HUES64 (cell line): ENCODE results near the gene SLC6A6.

Experiments
- H3K27ac ChIP-seq: 2 replicates; pipeline ENCODE4 v1.7.0; 2013; ENCODE audit warnings: low read depth, low read length, inconsistent platforms
- H3K27me3 ChIP-seq: 2 replicates; pipeline ENCODE4 v1.6.1; 2013; ENCODE audit warnings: mild to moderate bottlenecking, low read length; ENCODE audit not compliant: insufficient read depth
- H3K36me3 ChIP-seq: 2 replicates; pipeline ENCODE4 v1.6.1; 2013; ENCODE audit warnings: mild to moderate bottlenecking, low read length; ENCODE audit not compliant: insufficient read depth
- H3K4me1 ChIP-seq: 2 replicates; pipeline ENCODE4 v1.6.1; 2013; ENCODE audit warnings: mild to moderate bottlenecking, low read length, moderate library complexity; ENCODE audit not compliant: insufficient read depth
- H3K4me3 ChIP-seq: 2 replicates; pipeline ENCODE4 v1.5.1; 2013; ENCODE audit warnings: mild to moderate bottlenecking, low read length, moderate library complexity
- H3K9ac ChIP-seq: 2 replicates; pipeline ENCODE4 v1.6.1; 2013; ENCODE audit warnings: mild to moderate bottlenecking, low read depth, low read length
- H3K9me3 ChIP-seq: 2 replicates; pipeline ENCODE4 v1.6.1; 2013; ENCODE audit warnings: low read depth, low read length; ENCODE audit not compliant: insufficient read depth
- WGBS: fragments of 150-250, 120-280 bp; methylation state at CpG from one replicate; pipeline ENCODE4 v1.1.7; 2013; ENCODE audit warnings: missing lambda C conversion rate; 5-methylcytosine and 5-hydroxymethylcytosine counted together

SLC6A6 gene

GRCh38 chr3:14448756-14449727 is 46.6 kb downstream of the SLC6A6 start:
- no peak overlapping the region for H3K9ac ChIP-seq
- no peak overlapping the region for H3K27ac ChIP-seq
- WGBS = 93% methylated on average over 15 of the region's 15 CpGs
- no peaks in the 10 kb centered on the region for H3K4me1 ChIP-seq
- no peaks in the 10 kb centered on the region for H3K27me3 ChIP-seq
- peaks cover 92% of the 10 kb centered on the region for H3K36me3 ChIP-seq
- H3K9me3 ChIP-seq = peaks cover 4% of the 10 kb centered on the region; the same call in 1 of the 2 replicates
- no peak overlapping the region for H3K4me3 ChIP-seq

GRCh38 chr3:14450506-14450905 is 48.1 kb downstream of the SLC6A6 start:
- no peak overlapping the region for H3K9ac ChIP-seq
- peaks cover 4% of the 10 kb centered on the region; the same call in 1 of the 2 replicates for H3K9me3 ChIP-seq
- H3K36me3 ChIP-seq = peaks cover 95% of the 10 kb centered on the region
- WGBS = 92% methylated on average over 3 of the region's 3 CpGs
- no peak overlapping the region for H3K27ac ChIP-seq
- H3K4me1 ChIP-seq = no peaks in the 10 kb centered on the region
- H3K27me3 ChIP-seq = no peaks in the 10 kb centered on the region
- H3K4me3 ChIP-seq = no peak overlapping the region

- Histone ChIP-seq H3K9ac (no peak overlapping the region), H3K4me3 (no peak overlapping the region), H3K27me3 (no peaks in the 10 kb centered on the region), H3K9me3 (peaks cover 4% of the 10 kb centered on the region; the same call in 1 of the 2 replicates), H3K4me1 (no peaks in the 10 kb centered on the region), H3K27ac (no peak overlapping the region), H3K36me3 (peaks cover 95% of the 10 kb centered on the region)
- 97% methylated on average over 5 of the region's 5 CpGs for WGBS
Measured at GRCh38 chr3:14450922-14451606, 48.7 kb downstream of the SLC6A6 start.

GRCh38 chr3:14451844-14452739 is 49.7 kb downstream of the SLC6A6 start:
- Histone ChIP-seq H3K9ac (no peak overlapping the region), H3K9me3 (peaks cover 4% of the 10 kb centered on the region; the same call in 1 of the 2 replicates), H3K36me3 (peaks cover 94% of the 10 kb centered on the region), H3K4me3 (no peak overlapping the region), H3K4me1 (no peaks in the 10 kb centered on the region), H3K27me3 (no peaks in the 10 kb centered on the region), H3K27ac (no peak overlapping the region)
- WGBS = 89% methylated on average over 17 of the region's 17 CpGs

- WGBS = 94% methylated on average over 25 of the region's 25 CpGs
- Histone ChIP-seq H3K9ac (no peak overlapping the region), H3K36me3 (peaks cover 84% of the 10 kb centered on the region), H3K27ac (no peak overlapping the region), H3K27me3 (no peaks in the 10 kb centered on the region), H3K4me3 (no peak overlapping the region), H3K4me1 (0 out of 2 replicates have a peak, but pooled peaks cover 5% of the 10 kb centered on the region), H3K9me3 (no peaks in the 10 kb centered on the region)
Measured at GRCh38 chr3:14452740-14453710, 50.6 kb downstream of the SLC6A6 start.

GRCh38 chr3:14453876-14454638 is 51.7 kb downstream of the SLC6A6 start:
- Histone ChIP-seq H3K9me3 (no peaks in the 10 kb centered on the region), H3K4me1 (peaks cover 12% of the 10 kb centered on the region; the same call in 1 of the 2 replicates), H3K27ac (no peak overlapping the region), H3K36me3 (peaks cover 83% of the 10 kb centered on the region), H3K4me3 (no peak overlapping the region), H3K27me3 (no peaks in the 10 kb centered on the region), H3K9ac (no peak overlapping the region)
- 90% methylated on average over 22 of the region's 23 CpGs for WGBS

GRCh38 chr3:14454639-14455310 is 52.4 kb downstream of the SLC6A6 start:
- Histone ChIP-seq H3K4me1 (peaks cover 12% of the 10 kb centered on the region; the same call in 1 of the 2 replicates), H3K27ac (no peak overlapping the region), H3K36me3 (peaks cover 85% of the 10 kb centered on the region), H3K9ac (no peak overlapping the region), H3K4me3 (no peak overlapping the region), H3K27me3 (no peaks in the 10 kb centered on the region), H3K9me3 (no peaks in the 10 kb centered on the region)
- 93% methylated on average over 6 of the region's 8 CpGs for WGBS

- Histone ChIP-seq H3K27me3 (no peaks in the 10 kb centered on the region), H3K27ac (no peak overlapping the region), H3K9ac (no peak overlapping the region), H3K4me3 (no peak overlapping the region), H3K36me3 (peaks cover 86% of the 10 kb centered on the region), H3K9me3 (no peaks in the 10 kb centered on the region), H3K4me1 (peaks cover 12% of the 10 kb centered on the region; the same call in 1 of the 2 replicates)
- 93% methylated on average over 6 of the region's 6 CpGs for WGBS
Measured at GRCh38 chr3:14455571-14456317, 53.3 kb downstream of the SLC6A6 start.
